ENCODE measurements around the gene YPEL5. TPM values are rescaled to one million over a fixed set of nuclear protein-coding genes. Genes with fewer than 3 reads are reported as not detected.
"Not testable (repeated sequence)": the region's sequence is repeated elsewhere in the genome, so short reads cannot be mapped to it uniquely, and the experiment has no call there.

The YPEL5 gene
- total RNA-seq: 82.2 TPM

GRCh38 chr2:30146337-30147195 lies at the start of gene YPEL5:
TSS of gene YPEL5 (plus strand) at chr2:30147007. CDS start at chr2:30156652, 9,645 bp downstream.
- DNase-seq: peak; percentile 100

GRCh38 chr2:30098266-30099005 lies 48.4 kb upstream of the YPEL5 start:
- DNase-seq: no peak

- DNase-seq: not testable (repeated sequence)
Observed at GRCh38 chr2:30099366-30099765, 47.4 kb upstream of the YPEL5 start.

GRCh38 chr2:30100691-30101090 lies 46.1 kb upstream of the YPEL5 start:
- DNase-seq: not testable (repeated sequence)

GRCh38 chr2:30104307-30104706 lies 42.5 kb upstream of the YPEL5 start:
- no peak for DNase-seq

- no peak for DNase-seq
Observed at GRCh38 chr2:30105556-30105955, 41.3 kb upstream of the YPEL5 start.

GRCh38 chr2:30106543-30106942 lies 40.3 kb upstream of the YPEL5 start:
- DNase-seq: no peak

GRCh38 chr2:30108192-30108591 lies 38.6 kb upstream of the YPEL5 start:
- DNase-seq: no peak

GRCh38 chr2:30108851-30109250 lies 38.0 kb upstream of the YPEL5 start:
- DNase-seq: no peak

GRCh38 chr2:30109856-30110255 lies 37.0 kb upstream of the YPEL5 start:
- DNase-seq: no peak

- no peak for DNase-seq
Observed at GRCh38 chr2:30110773-30111172, 36.0 kb upstream of the YPEL5 start.

- DNase-seq: not testable (repeated sequence)
Observed at GRCh38 chr2:30111186-30111585, 35.6 kb upstream of the YPEL5 start.

- DNase-seq: no peak
Observed at GRCh38 chr2:30112561-30112960, 34.2 kb upstream of the YPEL5 start.

- no peak for DNase-seq
Observed at GRCh38 chr2:30113617-30114293, 33.1 kb upstream of the YPEL5 start.

- peak; percentile 42 for DNase-seq
Observed at GRCh38 chr2:30115141-30115980, 31.4 kb upstream of the YPEL5 start.

GRCh38 chr2:30115981-30116285 lies 30.9 kb upstream of the YPEL5 start:
- DNase-seq: no peak

GRCh38 chr2:30122362-30122761 lies 24.4 kb upstream of the YPEL5 start:
- DNase-seq: no peak

- no peak for DNase-seq
Observed at GRCh38 chr2:30127016-30127893, 19.6 kb upstream of the YPEL5 start.

GRCh38 chr2:30134582-30134981 lies 12.2 kb upstream of the YPEL5 start:
- DNase-seq: no peak

GRCh38 chr2:30135541-30135940 lies 11.3 kb upstream of the YPEL5 start:
- no peak for DNase-seq
